ENCODE measurements around the gene STARD13.
"Not testable (repeated sequence)": the region's sequence is repeated elsewhere in the genome, so short reads cannot be mapped to it uniquely, and the experiment has no call there.

The STARD13 gene

GRCh38 chr13:33259296-33259695 is 26.3 kb downstream of the STARD13 start:
- H3K36me3 Mint-ChIP-seq, result no peaks in the 10 kb centered on the region
- no peaks in the 10 kb centered on the region for H3K27me3 Mint-ChIP-seq
- no peaks in the 10 kb centered on the region for H3K4me1 Mint-ChIP-seq (ENCODE audit: low read depth)
- H3K4me3 Mint-ChIP-seq, result no peak overlapping the region
- no peaks in the 10 kb centered on the region for H3K9me3 Mint-ChIP-seq (ENCODE audit: low read depth)
- no peak overlapping the region for H3K27ac Mint-ChIP-seq

- Mint-ChIP-seq H3K27me3 (no peaks in the 10 kb centered on the region), H3K27ac (no peak overlapping the region), H3K4me1 (ENCODE audit: low read depth) (no peaks in the 10 kb centered on the region), H3K9me3 (ENCODE audit: low read depth) (no peaks in the 10 kb centered on the region), H3K4me3 (no peak overlapping the region), H3K36me3 (no peaks in the 10 kb centered on the region)
These were observed 26.8 kb downstream of the STARD13 start for GRCh38 chr13:33258808-33259193.

- Mint-ChIP-seq H3K9me3 (ENCODE audit: low read depth) (no peaks in the 10 kb centered on the region), H3K4me1 (ENCODE audit: low read depth) (no peaks in the 10 kb centered on the region), H3K4me3 (no peak overlapping the region), H3K27me3 (no peaks in the 10 kb centered on the region), H3K36me3 (no peaks in the 10 kb centered on the region), H3K27ac (no peak overlapping the region)
These were observed 27.4 kb downstream of the STARD13 start for GRCh38 chr13:33257841-33258807.

GRCh38 chr13:33256148-33256840 is 29.3 kb downstream of the STARD13 start:
- Mint-ChIP-seq H3K4me3 (no peak overlapping the region), H3K36me3 (no peaks in the 10 kb centered on the region), H3K27ac (no peak overlapping the region)

GRCh38 chr13:33252135-33252534 is 33.4 kb downstream of the STARD13 start:
- Mint-ChIP-seq H3K36me3 (no peaks in the 10 kb centered on the region), H3K27ac (no peak overlapping the region), H3K4me1 (ENCODE audit: low read depth) (no peaks in the 10 kb centered on the region), H3K4me3 (no peak overlapping the region), H3K27me3 (peaks cover 1% of the 10 kb centered on the region), H3K9me3 (ENCODE audit: low read depth) (no peaks in the 10 kb centered on the region)

More at GRCh38 chr13:33256148-33256840, 29.3 kb downstream of the STARD13 start:
- Mint-ChIP-seq H3K9me3 (ENCODE audit: low read depth) (no peaks in the 10 kb centered on the region), H3K27me3 (no peaks in the 10 kb centered on the region), H3K4me1 (ENCODE audit: low read depth) (no peaks in the 10 kb centered on the region)

GRCh38 chr13:33251131-33251661 is 34.4 kb downstream of the STARD13 start:
- H3K27ac Mint-ChIP-seq, result no peak overlapping the region
- no peaks in the 10 kb centered on the region for H3K4me1 Mint-ChIP-seq (ENCODE audit: low read depth)
- peaks cover 1% of the 10 kb centered on the region for H3K27me3 Mint-ChIP-seq
- H3K4me3 Mint-ChIP-seq, result no peak overlapping the region
- no peaks in the 10 kb centered on the region for H3K9me3 Mint-ChIP-seq (ENCODE audit: low read depth)
- no peaks in the 10 kb centered on the region for H3K36me3 Mint-ChIP-seq

- H3K4me1 Mint-ChIP-seq (ENCODE audit: low read depth), result no peaks in the 10 kb centered on the region
- H3K27me3 Mint-ChIP-seq, result peaks cover 1% of the 10 kb centered on the region
- no peak overlapping the region for H3K27ac Mint-ChIP-seq
- H3K4me3 Mint-ChIP-seq, result no peak overlapping the region
- H3K36me3 Mint-ChIP-seq, result no peaks in the 10 kb centered on the region
- no peaks in the 10 kb centered on the region for H3K9me3 Mint-ChIP-seq (ENCODE audit: low read depth)
These were observed 34.9 kb downstream of the STARD13 start for GRCh38 chr13:33250609-33251008.

GRCh38 chr13:33249894-33250293 is 35.7 kb downstream of the STARD13 start:
- Mint-ChIP-seq H3K27me3 (peaks cover 1% of the 10 kb centered on the region), H3K36me3 (no peaks in the 10 kb centered on the region), H3K4me1 (ENCODE audit: low read depth) (no peaks in the 10 kb centered on the region), H3K9me3 (ENCODE audit: low read depth) (no peaks in the 10 kb centered on the region), H3K4me3 (no peak overlapping the region), H3K27ac (no peak overlapping the region)

- H3K27me3 Mint-ChIP-seq, result peaks cover 5% of the 10 kb centered on the region
- H3K4me1 Mint-ChIP-seq (ENCODE audit: low read depth), result no peaks in the 10 kb centered on the region
- no peaks in the 10 kb centered on the region for H3K9me3 Mint-ChIP-seq (ENCODE audit: low read depth)
- no peak overlapping the region for H3K4me3 Mint-ChIP-seq
- H3K36me3 Mint-ChIP-seq, result no peaks in the 10 kb centered on the region
- no peak overlapping the region for H3K27ac Mint-ChIP-seq
These were observed 36.5 kb downstream of the STARD13 start for GRCh38 chr13:33249066-33249465.

- no peaks in the 10 kb centered on the region for H3K36me3 Mint-ChIP-seq
- no peaks in the 10 kb centered on the region for H3K9me3 Mint-ChIP-seq (ENCODE audit: low read depth)
- H3K27ac Mint-ChIP-seq, result no peak overlapping the region
These were observed 39.9 kb downstream of the STARD13 start for GRCh38 chr13:33245505-33246158.

GRCh38 chr13:33244907-33245287 is 40.7 kb downstream of the STARD13 start:
- Mint-ChIP-seq H3K4me1 (ENCODE audit: low read depth) (no peaks in the 10 kb centered on the region), H3K9me3 (ENCODE audit: low read depth) (no peaks in the 10 kb centered on the region), H3K27ac (no peak overlapping the region), H3K36me3 (no peaks in the 10 kb centered on the region), H3K27me3 (peaks cover 7% of the 10 kb centered on the region), H3K4me3 (no peak overlapping the region)

More at GRCh38 chr13:33245505-33246158, 39.9 kb downstream of the STARD13 start:
- peaks cover 7% of the 10 kb centered on the region for H3K27me3 Mint-ChIP-seq
- H3K4me3 Mint-ChIP-seq, result no peak overlapping the region
- H3K4me1 Mint-ChIP-seq (ENCODE audit: low read depth), result no peaks in the 10 kb centered on the region

- Mint-ChIP-seq H3K27me3 (peaks cover 7% of the 10 kb centered on the region), H3K4me3 (no peak overlapping the region), H3K4me1 (ENCODE audit: low read depth) (no peaks in the 10 kb centered on the region), H3K9me3 (ENCODE audit: low read depth) (no peaks in the 10 kb centered on the region), H3K36me3 (no peaks in the 10 kb centered on the region), H3K27ac (no peak overlapping the region)
These were observed 41.2 kb downstream of the STARD13 start for GRCh38 chr13:33244210-33244906.

- H3K36me3 Mint-ChIP-seq, result no peaks in the 10 kb centered on the region
- peaks cover 5% of the 10 kb centered on the region for H3K27me3 Mint-ChIP-seq
- no peaks in the 10 kb centered on the region for H3K4me1 Mint-ChIP-seq (ENCODE audit: low read depth)
- H3K9me3 Mint-ChIP-seq (ENCODE audit: low read depth), result no peaks in the 10 kb centered on the region
- no peak overlapping the region for H3K4me3 Mint-ChIP-seq
- H3K27ac Mint-ChIP-seq, result no peak overlapping the region
These were observed 42.5 kb downstream of the STARD13 start for GRCh38 chr13:33242984-33243617.

- H3K9me3 Mint-ChIP-seq (ENCODE audit: low read depth); H3K36me3 Mint-ChIP-seq; H3K27ac Mint-ChIP-seq; H3K4me1 Mint-ChIP-seq (ENCODE audit: low read depth); H3K4me3 Mint-ChIP-seq; H3K27me3 Mint-ChIP-seq: not testable (repeated sequence)
These were observed 43.2 kb downstream of the STARD13 start for GRCh38 chr13:33242372-33242771.

Data from activated naive CD8-positive, alpha-beta T cell (primary cell).